Type B pancreatic cell (in vitro differentiated cells): ENCODE measurements around the gene RO60. TPM values are rescaled to one million over a fixed set of nuclear protein-coding genes. Genes with fewer than 3 reads are reported as not detected.
A peak's percentile ranks its signal among the peaks of the same experiment; 100 is the strongest.
"Not testable (repeated sequence)": the region's sequence is repeated elsewhere in the genome, so short reads cannot be mapped to it uniquely, and the experiment has no call there.

Source experiments
- DNase-seq: peaks from one replicate; pipeline ENCODE4 v3.0.0; 2021; ENCODE audit warnings: mixed read lengths; ENCODE audit not compliant: unreplicated experiment; ENCODE audit errors: extremely low spot score
- H3K27ac Mint-ChIP-seq: 2 replicates; pipeline ENCODE4 v1.8.0; 2021; ENCODE audit warnings: mild to moderate bottlenecking, mixed read lengths
- H3K27me3 Mint-ChIP-seq: 2 replicates; pipeline ENCODE4 v1.8.0; 2021; ENCODE audit warnings: mixed read lengths
- H3K36me3 Mint-ChIP-seq: 2 replicates; pipeline ENCODE4 v1.8.0; 2021; ENCODE audit warnings: mixed read lengths
- H3K4me1 Mint-ChIP-seq: one replicate; pipeline ENCODE4 v1.8.0; 2021; ENCODE audit warnings: mixed read lengths; ENCODE audit not compliant: unreplicated experiment
- H3K4me3 Mint-ChIP-seq: 2 replicates; pipeline ENCODE4 v1.8.0; 2021; ENCODE audit warnings: mild to moderate bottlenecking, mixed read lengths
- H3K9me3 Mint-ChIP-seq: 2 replicates; pipeline ENCODE4 v1.8.0; 2021; ENCODE audit warnings: mixed read lengths
- total RNA-seq: library from RNA; stranded (reverse); gene quantifications from 2 replicates; pipeline ENCODE4 v1.2.1, GENCODE V29; 2021; ENCODE audit warnings: low replicate concordance
- TF ChIP-seq, protein P1 (sequence below): fragments of 200-600 bp; sonication (generic); conservative IDR thresholded peaks from 2 replicates; pipeline ENCODE4 v1.5.0; 2021; ENCODE audit warnings: antibody characterized with exemption, mild to moderate bottlenecking

The RO60 gene
- total RNA-seq, 1 donor from 2014 or later = 90.5 TPM

- TF ChIP-seq, protein P1, sequence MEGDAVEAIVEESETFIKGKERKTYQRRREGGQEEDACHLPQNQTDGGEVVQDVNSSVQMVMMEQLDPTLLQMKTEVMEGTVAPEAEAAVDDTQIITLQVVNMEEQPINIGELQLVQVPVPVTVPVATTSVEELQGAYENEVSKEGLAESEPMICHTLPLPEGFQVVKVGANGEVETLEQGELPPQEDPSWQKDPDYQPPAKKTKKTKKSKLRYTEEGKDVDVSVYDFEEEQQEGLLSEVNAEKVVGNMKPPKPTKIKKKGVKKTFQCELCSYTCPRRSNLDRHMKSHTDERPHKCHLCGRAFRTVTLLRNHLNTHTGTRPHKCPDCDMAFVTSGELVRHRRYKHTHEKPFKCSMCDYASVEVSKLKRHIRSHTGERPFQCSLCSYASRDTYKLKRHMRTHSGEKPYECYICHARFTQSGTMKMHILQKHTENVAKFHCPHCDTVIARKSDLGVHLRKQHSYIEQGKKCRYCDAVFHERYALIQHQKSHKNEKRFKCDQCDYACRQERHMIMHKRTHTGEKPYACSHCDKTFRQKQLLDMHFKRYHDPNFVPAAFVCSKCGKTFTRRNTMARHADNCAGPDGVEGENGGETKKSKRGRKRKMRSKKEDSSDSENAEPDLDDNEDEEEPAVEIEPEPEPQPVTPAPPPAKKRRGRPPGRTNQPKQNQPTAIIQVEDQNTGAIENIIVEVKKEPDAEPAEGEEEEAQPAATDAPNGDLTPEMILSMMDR = no peak
- no peaks in the 10 kb centered on the region for H3K4me1 Mint-ChIP-seq
- no peak overlapping the region for H3K4me3 Mint-ChIP-seq
- H3K27ac Mint-ChIP-seq = no peak overlapping the region
- no peak for DNase-seq
- H3K9me3 Mint-ChIP-seq = no peaks in the 10 kb centered on the region
- H3K36me3 Mint-ChIP-seq = no peaks in the 10 kb centered on the region
- H3K27me3 Mint-ChIP-seq = no peaks in the 10 kb centered on the region
Measured at GRCh38 chr1:193016788-193017187, 42.6 kb upstream of the RO60 start.

- Mint-ChIP-seq H3K9me3 (no peaks in the 10 kb centered on the region), H3K4me1 (no peaks in the 10 kb centered on the region), H3K36me3 (peaks cover 4% of the 10 kb centered on the region), H3K27me3 (no peaks in the 10 kb centered on the region), H3K27ac (no peak overlapping the region), H3K4me3 (no peak overlapping the region)
- TF ChIP-seq, protein P1 = peak; percentile 78
- DNase-seq = no peak
Measured at GRCh38 chr1:193019442-193020026, 39.9 kb upstream of the RO60 start.

DNA sequence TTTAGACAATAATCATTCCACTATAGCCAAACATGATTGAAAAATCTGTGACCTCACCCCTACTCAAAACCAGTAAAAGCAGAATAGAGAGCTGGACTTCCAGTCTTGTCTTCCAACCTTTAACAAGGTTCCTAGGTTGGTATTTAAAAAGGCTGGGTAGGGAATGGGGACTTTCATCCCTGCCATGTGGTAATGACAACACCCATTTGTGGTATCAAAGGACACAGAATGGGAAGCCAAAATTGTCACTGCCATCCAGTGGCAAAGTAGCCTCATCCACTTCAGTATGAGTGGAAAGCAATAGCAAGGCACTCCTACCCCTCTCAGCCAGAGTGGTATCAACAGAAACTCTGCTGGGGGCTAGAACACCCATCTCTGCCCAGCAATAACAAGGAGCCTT is 34.2 kb upstream of the RO60 start:
- Mint-ChIP-seq H3K4me3 (no peak overlapping the region), H3K36me3 (peaks cover 4% of the 10 kb centered on the region), H3K9me3 (no peaks in the 10 kb centered on the region), H3K27me3 (no peaks in the 10 kb centered on the region), H3K27ac (no peak overlapping the region), H3K4me1 (no peaks in the 10 kb centered on the region)
- TF ChIP-seq, protein P1 = no peak
- DNase-seq = no peak

DNA sequence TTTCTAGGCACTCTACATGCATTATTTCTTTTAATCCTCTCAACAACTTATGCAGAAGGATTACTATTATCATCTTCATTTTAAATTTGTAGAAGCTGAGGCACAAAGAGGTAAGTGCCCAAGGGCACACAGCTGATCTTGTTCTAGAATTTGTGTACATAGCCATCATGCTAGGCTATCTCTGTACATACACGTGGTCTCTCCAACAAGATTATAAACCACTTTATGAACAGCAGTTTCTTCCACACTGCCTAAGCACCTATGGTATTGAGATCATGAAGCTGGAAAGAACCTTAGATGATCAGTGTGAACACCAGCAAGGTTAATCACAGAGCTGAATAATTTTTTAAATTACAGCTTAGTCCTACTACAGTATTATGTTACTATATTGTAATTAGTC is 29.1 kb upstream of the RO60 start:
- Mint-ChIP-seq H3K36me3 (peaks cover 13% of the 10 kb centered on the region), H3K27me3 (no peaks in the 10 kb centered on the region), H3K27ac (no peak overlapping the region), H3K9me3 (peaks cover 4% of the 10 kb centered on the region), H3K4me3 (no peak overlapping the region), H3K4me1 (no peaks in the 10 kb centered on the region)
- no peak for DNase-seq
- TF ChIP-seq, protein P1 = no peak

DNA sequence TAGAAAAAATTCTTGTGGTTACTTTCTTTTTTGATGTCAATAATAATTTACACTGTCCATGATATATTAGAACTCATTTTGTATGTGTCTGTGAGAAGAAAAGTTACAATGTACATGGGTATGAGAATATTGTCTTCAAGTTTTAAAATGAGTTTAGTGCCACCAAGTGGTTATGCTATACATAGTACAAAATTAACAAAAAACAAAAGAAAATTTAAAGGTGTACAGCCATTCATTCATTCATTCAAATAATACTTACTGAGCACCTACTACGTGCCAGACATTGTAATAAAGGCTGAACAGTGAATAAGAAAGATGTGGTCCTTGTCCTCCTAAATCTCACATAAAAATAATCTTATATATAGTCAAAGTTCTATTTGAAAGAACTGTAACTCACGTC is 28.0 kb upstream of the RO60 start:
- Mint-ChIP-seq H3K27me3 (no peaks in the 10 kb centered on the region), H3K27ac (no peak overlapping the region), H3K4me1 (no peaks in the 10 kb centered on the region), H3K9me3 (peaks cover 4% of the 10 kb centered on the region), H3K4me3 (no peak overlapping the region), H3K36me3 (peaks cover 14% of the 10 kb centered on the region)
- no peak for DNase-seq
- TF ChIP-seq, protein P1 = peak; percentile 58

GRCh38 chr1:193032643-193033427 is 26.6 kb upstream of the RO60 start:
- not testable (repeated sequence) for H3K4me1 Mint-ChIP-seq, H3K27me3 Mint-ChIP-seq, H3K9me3 Mint-ChIP-seq, H3K4me3 Mint-ChIP-seq, DNase-seq, H3K27ac Mint-ChIP-seq
- H3K36me3 Mint-ChIP-seq = peaks cover 19% of the 10 kb centered on the region
